Activated T-cell treated with anti-CD3 and anti-CD28 coated beads, Interleukin-2, amount 50 U/mL, for 24 hours (primary cell): ENCODE data around the gene SH3GL2.

Experiments used
- DNase-seq: peaks from one replicate; pipeline ENCODE4 v3.0.0-alpha.2; 2020
- H3K27ac Mint-ChIP-seq: 2 replicates; pipeline ENCODE4 v1.8.0; 2020; ENCODE audit warnings: mild to moderate bottlenecking, mixed read lengths
- H3K27me3 Mint-ChIP-seq: 2 replicates; pipeline ENCODE4 v1.8.0; 2020; ENCODE audit warnings: mixed read lengths
- H3K36me3 Mint-ChIP-seq: 2 replicates; pipeline ENCODE4 v1.8.0; 2020; ENCODE audit warnings: low read depth, mixed read lengths
- H3K4me1 Mint-ChIP-seq: 2 replicates; pipeline ENCODE4 v1.8.0; 2020; ENCODE audit warnings: low read depth, mixed read lengths
- H3K4me3 Mint-ChIP-seq: 2 replicates; pipeline ENCODE4 v1.8.0; 2020; ENCODE audit warnings: mild to moderate bottlenecking, moderate library complexity, mixed read lengths
- H3K9me3 Mint-ChIP-seq: 2 replicates; pipeline ENCODE4 v1.8.0; 2020; ENCODE audit warnings: mixed read lengths

The SH3GL2 gene

DNA sequence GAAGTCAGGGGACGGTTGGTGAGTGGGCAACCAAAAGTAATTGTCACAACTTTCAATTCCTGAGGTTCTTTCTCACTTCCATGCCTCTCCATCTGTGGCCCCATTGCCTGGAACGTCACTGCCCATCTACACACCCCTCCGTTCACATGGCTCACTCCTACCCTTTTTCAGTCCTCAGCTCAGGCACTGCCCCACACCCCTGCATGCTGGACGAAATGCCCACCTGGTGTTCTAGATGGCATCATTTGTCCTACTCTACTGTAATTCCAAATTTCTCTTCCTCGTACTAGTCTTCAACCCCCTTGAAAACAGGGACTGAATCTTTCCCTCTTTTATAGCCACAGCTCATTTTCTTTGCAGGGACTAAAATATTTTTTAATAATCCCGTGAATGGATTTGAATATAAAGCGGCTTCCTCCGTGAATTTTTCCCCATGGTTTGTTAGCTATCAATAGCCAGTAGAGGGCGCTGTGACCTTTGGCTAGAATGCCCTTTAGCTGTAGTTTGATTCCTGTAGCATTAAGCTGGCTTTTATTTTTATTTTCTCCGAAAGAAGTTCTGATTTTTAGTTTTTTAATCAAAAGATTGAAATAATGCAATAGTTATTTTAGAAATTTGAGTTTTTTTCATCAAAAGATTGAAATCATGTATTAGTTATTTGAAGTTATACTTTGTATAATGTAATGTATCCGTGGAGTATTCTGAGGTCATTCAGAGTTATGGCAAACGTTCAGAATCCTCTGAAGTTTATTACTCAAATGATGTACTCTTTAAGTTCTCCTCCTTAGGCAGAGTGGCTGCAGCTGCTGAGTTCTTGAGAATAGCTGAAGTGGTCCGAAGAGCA lies 232.1 kb downstream of the SH3GL2 start:
- H3K27me3 Mint-ChIP-seq, result peaks cover 10% of the 10 kb centered on the region
- no peak for DNase-seq
- H3K4me3 Mint-ChIP-seq, result no peak overlapping the region
- H3K36me3 Mint-ChIP-seq, result no peaks in the 10 kb centered on the region
- no peak overlapping the region for H3K27ac Mint-ChIP-seq
- no peaks in the 10 kb centered on the region for H3K9me3 Mint-ChIP-seq
- H3K4me1 Mint-ChIP-seq, result no peaks in the 10 kb centered on the region

DNA sequence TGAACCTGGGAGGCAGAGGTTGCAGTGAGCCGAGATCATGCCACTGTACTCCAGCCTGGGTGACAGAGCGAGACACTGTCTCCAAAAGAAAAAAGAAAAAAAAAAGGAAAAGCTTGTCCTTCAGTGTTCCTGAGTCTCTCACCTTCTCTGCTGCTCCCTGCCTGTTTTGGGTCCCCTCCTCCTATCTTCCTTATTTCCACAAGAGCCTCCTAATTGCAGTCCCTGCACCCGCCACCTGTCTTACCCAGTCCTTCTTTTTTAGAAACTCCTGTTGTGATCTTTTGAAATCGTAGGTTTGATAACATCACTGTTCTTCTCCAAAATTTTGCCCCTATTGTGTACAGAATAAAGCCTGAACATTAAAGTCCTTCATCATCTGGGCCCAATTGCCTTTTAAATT lies 234.9 kb downstream of the SH3GL2 start:
- H3K36me3 Mint-ChIP-seq, result no peaks in the 10 kb centered on the region
- no peak for DNase-seq
- no peaks in the 10 kb centered on the region for H3K4me1 Mint-ChIP-seq
- peaks cover 10% of the 10 kb centered on the region for H3K27me3 Mint-ChIP-seq
- H3K27ac Mint-ChIP-seq, result no peak overlapping the region
- no peak overlapping the region for H3K4me3 Mint-ChIP-seq
- no peaks in the 10 kb centered on the region for H3K9me3 Mint-ChIP-seq

DNA sequence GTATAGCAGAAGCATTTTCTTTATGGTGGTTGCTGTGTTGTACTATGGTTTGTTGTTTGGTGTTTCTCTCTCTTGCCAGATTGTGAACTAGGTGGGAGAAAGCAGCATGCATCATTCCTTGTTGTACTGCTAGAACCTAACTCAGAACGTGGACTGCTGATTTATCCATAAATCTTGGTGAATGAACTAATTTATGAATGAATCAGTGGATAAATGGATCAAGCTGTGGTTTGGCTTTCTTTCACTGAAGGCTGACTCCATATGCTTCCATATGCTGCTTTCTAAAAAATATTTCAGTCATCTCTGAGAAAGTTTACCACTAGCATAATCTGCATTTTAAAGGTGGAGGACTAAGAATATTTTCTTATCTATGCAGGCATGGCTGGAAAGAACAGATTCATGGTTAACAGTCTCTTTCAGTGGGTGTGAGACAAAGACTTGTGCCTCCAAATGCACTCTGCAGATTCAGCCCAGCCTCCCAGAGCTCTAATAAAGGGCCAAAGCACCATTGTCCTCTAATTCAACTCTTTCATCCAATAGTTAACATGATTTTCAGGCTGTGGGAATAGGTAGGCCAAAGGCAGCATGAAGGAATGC lies 237.7 kb downstream of the SH3GL2 start:
- no peak for DNase-seq
- H3K27me3 Mint-ChIP-seq, result peaks cover 8% of the 10 kb centered on the region
- H3K4me3 Mint-ChIP-seq, result no peak overlapping the region
- H3K27ac Mint-ChIP-seq, result no peak overlapping the region
- H3K36me3 Mint-ChIP-seq, result no peaks in the 10 kb centered on the region
- peaks cover 4% of the 10 kb centered on the region for H3K9me3 Mint-ChIP-seq
- no peaks in the 10 kb centered on the region for H3K4me1 Mint-ChIP-seq

DNA sequence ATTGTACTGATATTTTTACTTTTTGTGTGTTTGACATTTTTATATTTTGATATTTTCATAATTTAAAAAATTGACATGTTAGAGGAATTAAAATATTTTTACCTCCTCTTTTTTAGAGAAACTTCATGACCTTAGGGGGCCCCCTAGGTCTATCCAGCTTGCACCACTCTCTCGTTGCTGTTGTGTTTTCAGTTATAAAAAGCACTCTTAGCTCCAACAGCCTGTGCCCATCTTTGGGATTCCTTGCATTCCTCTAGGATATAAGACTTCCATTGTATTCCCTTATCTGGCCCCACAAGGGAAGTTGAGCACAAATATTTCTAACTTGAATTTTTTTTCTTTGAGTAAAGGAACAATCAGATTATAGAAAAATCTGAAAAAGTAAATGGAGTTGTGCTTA lies 245.3 kb downstream of the SH3GL2 start:
- H3K36me3 Mint-ChIP-seq, result no peaks in the 10 kb centered on the region
- H3K27ac Mint-ChIP-seq, result no peak overlapping the region
- H3K4me3 Mint-ChIP-seq, result no peak overlapping the region
- peaks cover 15% of the 10 kb centered on the region for H3K9me3 Mint-ChIP-seq
- no peaks in the 10 kb centered on the region for H3K4me1 Mint-ChIP-seq
- no peaks in the 10 kb centered on the region for H3K27me3 Mint-ChIP-seq
- DNase-seq, result no peak

DNA sequence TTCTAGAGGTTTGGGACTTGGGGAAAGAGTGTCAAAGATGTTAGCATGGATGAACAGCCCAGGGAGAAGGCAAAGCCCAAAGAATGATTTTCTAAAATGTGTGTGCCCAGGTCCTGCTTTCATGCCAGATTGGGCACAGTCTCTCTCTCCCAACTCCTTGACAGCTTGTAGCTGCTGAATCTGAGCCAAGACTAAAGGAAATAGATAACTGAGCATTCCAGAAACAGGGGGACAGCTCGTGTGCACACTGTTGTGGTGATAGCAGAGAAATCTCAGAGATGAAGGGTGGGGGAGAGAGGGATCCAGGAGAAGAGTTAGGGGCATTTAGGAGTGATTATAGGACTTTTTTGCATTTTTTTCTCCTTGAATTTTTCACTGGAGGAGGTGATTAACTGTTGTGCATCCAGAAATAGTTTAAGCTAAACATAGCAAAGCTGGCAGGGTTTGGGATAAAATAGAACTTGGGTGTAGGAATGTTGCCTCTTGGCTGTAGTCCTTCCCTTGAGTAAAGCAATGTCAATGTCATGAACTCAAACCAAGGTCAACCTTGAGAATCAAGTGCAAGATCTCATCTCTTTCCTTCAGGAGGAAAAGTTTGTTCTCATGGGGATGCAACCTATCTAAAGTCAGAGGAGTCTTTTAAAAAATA lies 245.9 kb downstream of the SH3GL2 start:
- H3K4me3 Mint-ChIP-seq, result no peak overlapping the region
- no peaks in the 10 kb centered on the region for H3K36me3 Mint-ChIP-seq
- H3K9me3 Mint-ChIP-seq, result peaks cover 15% of the 10 kb centered on the region
- H3K27me3 Mint-ChIP-seq, result no peaks in the 10 kb centered on the region
- no peaks in the 10 kb centered on the region for H3K4me1 Mint-ChIP-seq
- DNase-seq, result no peak
- H3K27ac Mint-ChIP-seq, result no peak overlapping the region

DNA sequence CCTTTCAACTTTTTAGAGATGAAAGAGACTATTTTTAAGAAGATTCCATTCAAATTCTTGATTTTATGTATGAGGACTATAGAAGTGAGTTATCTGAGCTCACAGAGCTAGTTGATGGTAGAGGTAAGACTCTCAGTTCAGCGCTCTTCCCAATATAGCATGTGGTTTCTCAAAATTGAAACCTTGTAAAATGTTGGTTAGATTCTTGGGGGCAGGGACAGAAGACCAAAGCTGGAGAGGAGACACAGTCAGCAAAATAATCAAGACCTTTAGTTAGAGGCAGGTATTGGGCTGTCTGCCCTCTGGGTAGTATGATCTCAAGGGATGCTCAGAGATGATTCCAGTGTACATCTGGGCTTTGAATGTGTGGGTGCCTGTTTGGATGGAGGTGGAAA lies 246.4 kb downstream of the SH3GL2 start:
- H3K9me3 Mint-ChIP-seq, result peaks cover 13% of the 10 kb centered on the region
- no peaks in the 10 kb centered on the region for H3K4me1 Mint-ChIP-seq
- no peaks in the 10 kb centered on the region for H3K36me3 Mint-ChIP-seq
- H3K4me3 Mint-ChIP-seq, result no peak overlapping the region
- H3K27me3 Mint-ChIP-seq, result no peaks in the 10 kb centered on the region
- DNase-seq, result no peak
- H3K27ac Mint-ChIP-seq, result no peak overlapping the region

DNA sequence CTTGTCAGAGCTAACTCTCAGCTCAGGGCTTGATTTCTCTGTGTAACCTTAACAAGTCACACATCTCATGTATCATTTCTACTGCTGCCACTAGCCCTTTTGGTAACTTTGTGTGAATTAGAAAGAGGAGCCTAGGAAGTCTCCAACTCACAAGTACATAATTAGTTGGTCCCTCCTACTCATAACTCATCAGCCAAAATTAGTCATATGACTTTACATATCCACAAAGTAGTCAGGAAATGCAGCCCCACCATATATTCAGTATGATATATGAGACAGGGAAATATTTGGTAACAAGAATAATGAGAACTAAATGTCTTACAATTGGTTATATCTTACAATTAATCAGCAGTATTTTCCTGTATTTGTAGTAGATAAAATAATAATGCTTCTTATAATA lies 250.2 kb downstream of the SH3GL2 start:
- no peaks in the 10 kb centered on the region for H3K36me3 Mint-ChIP-seq
- no peaks in the 10 kb centered on the region for H3K4me1 Mint-ChIP-seq
- H3K9me3 Mint-ChIP-seq, result no peaks in the 10 kb centered on the region
- H3K27me3 Mint-ChIP-seq, result no peaks in the 10 kb centered on the region
- DNase-seq, result no peak
- H3K4me3 Mint-ChIP-seq, result no peak overlapping the region
- H3K27ac Mint-ChIP-seq, result no peak overlapping the region

DNA sequence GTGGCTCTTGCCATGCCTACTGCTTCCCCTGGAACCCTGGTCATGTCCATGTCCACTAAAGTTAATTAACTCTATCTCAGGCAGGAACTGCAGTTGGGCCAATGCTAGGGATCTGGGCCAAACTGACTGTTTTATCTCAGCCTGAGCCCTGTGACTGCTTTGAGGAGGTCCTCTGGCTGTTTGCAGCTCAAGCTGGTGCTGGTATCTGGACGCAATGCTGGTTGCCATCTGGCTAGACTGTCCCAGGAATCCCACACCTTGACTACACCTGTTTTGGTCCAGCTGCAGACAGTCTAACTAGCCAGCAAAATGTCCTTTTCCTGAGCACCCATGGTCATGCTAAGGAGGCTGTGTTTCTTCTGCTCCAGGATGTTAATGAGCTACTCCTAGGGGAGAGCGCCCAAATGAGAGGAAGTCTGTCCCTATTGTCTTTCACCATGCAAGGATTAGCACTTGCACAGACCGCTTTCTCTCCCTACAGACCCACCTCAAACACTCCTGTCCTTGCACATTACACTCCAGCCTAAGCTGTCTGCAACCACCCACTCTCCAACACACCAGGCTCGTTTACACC lies 251.0 kb downstream of the SH3GL2 start:
- Mint-ChIP-seq H3K9me3 (no peaks in the 10 kb centered on the region), H3K36me3 (no peaks in the 10 kb centered on the region), H3K4me1 (no peaks in the 10 kb centered on the region), H3K4me3 (no peak overlapping the region), H3K27ac (no peak overlapping the region), H3K27me3 (no peaks in the 10 kb centered on the region)
- DNase-seq, result no peak

DNA sequence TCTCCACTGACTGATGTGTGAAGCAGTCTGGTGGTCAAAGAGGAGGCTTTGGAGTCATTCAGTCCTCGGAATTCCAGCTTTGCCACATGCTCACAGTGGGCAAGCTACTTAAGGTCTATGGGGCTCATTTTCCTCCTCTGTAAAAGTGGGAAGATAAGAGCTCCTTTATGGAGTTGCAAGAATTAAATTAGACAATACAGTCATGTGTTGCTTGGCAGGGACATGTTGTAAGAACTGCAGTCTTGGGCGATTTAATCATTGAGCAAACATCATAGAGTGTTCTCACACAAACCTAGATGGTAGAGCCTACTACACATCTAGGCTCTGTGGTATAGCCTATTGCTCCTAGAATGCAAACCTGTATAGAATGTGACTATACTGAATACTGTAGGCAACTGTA lies 253.9 kb downstream of the SH3GL2 start:
- Mint-ChIP-seq H3K27me3 (no peaks in the 10 kb centered on the region), H3K9me3 (peaks cover 4% of the 10 kb centered on the region), H3K4me1 (no peaks in the 10 kb centered on the region), H3K36me3 (no peaks in the 10 kb centered on the region), H3K27ac (no peak overlapping the region), H3K4me3 (no peak overlapping the region)
- no peak for DNase-seq

DNA sequence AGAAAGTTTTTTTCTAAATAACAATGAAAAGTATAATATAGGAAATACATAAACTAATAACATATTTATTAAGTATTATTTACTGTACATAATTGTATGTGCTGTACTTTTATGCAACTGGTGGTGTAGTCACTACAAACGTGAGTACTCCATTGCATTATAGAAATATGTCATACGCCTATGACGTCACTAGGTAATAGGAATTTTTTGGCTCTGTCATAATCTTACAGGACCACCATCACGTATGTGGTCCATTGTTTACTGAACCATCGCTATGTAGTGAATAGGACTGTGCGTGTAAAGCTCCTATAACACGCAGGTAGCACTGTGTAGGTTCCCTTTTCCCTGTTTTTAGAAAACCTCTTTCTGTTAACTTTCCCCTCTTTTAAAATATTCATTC lies 255.0 kb downstream of the SH3GL2 start:
- no peaks in the 10 kb centered on the region for H3K27me3 Mint-ChIP-seq
- no peak overlapping the region for H3K27ac Mint-ChIP-seq
- no peak for DNase-seq

DNA sequence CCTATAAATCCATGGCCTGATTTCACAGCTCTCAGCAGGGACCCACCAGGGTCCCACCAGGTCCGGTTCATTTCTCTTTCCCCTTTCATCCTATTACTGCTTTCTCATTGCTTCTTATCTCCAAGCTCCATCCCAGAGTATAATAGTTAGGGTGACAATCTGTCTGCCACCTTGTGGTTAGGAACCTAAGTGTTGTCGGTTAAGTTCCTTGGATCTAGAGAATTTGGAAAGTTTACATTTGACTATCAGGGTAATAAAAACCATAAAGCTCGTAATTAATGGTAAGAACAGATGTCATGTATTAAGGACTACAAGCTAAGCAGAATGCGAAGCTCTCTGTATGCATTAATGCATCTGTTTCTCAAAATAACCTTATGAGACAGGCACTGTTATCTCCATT lies 259.1 kb downstream of the SH3GL2 start:
- Mint-ChIP-seq H3K9me3 (peaks cover 4% of the 10 kb centered on the region), H3K27ac (no peak overlapping the region), H3K4me1 (no peaks in the 10 kb centered on the region), H3K36me3 (no peaks in the 10 kb centered on the region), H3K4me3 (no peak overlapping the region), H3K27me3 (no peaks in the 10 kb centered on the region)
- no peak for DNase-seq

More for the DNA sequence above, 255.0 kb downstream of the SH3GL2 start:
- Mint-ChIP-seq H3K4me1 (no peaks in the 10 kb centered on the region), H3K9me3 (peaks cover 4% of the 10 kb centered on the region), H3K36me3 (no peaks in the 10 kb centered on the region), H3K4me3 (no peak overlapping the region)

DNA sequence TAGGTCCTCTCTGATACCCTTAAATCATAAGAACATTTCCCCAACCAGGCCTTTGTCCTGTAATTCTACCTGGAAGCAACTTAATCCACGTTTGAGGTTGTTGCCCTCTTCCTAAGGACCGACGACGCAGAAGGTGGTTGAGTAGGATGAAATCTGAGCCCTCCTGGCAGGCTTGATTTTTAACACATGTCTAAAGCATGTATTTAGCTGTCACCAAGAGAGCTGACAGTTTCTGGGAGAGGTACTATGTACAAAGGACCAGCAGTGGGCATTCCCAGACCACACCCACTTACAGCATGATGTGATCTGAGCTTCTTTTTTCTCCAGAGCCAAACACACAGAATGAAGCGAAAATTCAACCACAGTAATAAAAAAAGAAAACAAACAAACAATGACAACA lies 260.9 kb downstream of the SH3GL2 start:
- Mint-ChIP-seq H3K27me3 (no peaks in the 10 kb centered on the region), H3K4me3 (no peak overlapping the region), H3K27ac (no peak overlapping the region), H3K36me3 (no peaks in the 10 kb centered on the region), H3K4me1 (no peaks in the 10 kb centered on the region), H3K9me3 (peaks cover 16% of the 10 kb centered on the region)
- DNase-seq, result no peak

DNA sequence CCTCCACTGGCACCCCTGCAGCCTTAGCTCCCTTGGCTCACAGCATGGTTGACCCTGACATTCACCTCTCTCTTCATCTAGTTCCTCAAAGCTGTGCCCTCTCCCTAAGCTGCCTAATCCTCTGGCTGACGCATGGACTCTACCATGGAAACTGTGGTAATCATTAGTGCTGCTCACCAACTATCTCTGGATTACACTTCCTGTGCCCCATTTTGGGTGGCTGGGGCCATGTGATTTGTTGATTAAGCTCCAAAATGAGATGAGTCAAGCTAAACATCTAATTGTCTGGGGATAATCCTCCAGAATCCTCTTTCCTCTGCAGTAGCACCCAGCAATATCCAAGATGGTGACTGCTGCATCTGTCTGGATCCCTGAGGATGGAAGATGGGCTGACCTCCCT lies 264.4 kb downstream of the SH3GL2 start:
- Mint-ChIP-seq H3K4me1 (no peaks in the 10 kb centered on the region), H3K36me3 (no peaks in the 10 kb centered on the region), H3K27me3 (no peaks in the 10 kb centered on the region), H3K9me3 (peaks cover 22% of the 10 kb centered on the region), H3K4me3 (no peak overlapping the region), H3K27ac (no peak overlapping the region)
- DNase-seq, result no peak
